Keratinocyte (primary cell): Measurements from ENCODE around the gene USP48. TPM values are rescaled to one million over a fixed set of nuclear protein-coding genes. Genes with fewer than 3 reads are reported as not detected.

Source experiments
- DNase-seq: peaks from one replicate; pipeline ENCODE4 v3.0.0-alpha.2; 2011; ENCODE audit warnings: low read depth, missing footprints, low spot score
- FAIRE-seq: peaks from 2 replicates; lab custom pipeline; 2011; peaks lifted over from hg19 to GRCh38; lab: Jason Lieb, UNC
- H2AFZ ChIP-seq: 2 replicates; pipeline ENCODE4 v1.6.0; 2012; ENCODE audit warnings: low read length, control low read depth, inconsistent platforms; ENCODE audit not compliant: control insufficient read depth
- H3K27ac ChIP-seq: 2 replicates; pipeline ENCODE4 v1.5.1; 2011; ENCODE audit warnings: low read length; ENCODE audit not compliant: control insufficient read depth, insufficient read depth
- H3K27me3 ChIP-seq: 3 replicates; pipeline ENCODE4 v1.6.0; 2011; ENCODE audit warnings: low read length; ENCODE audit not compliant: control insufficient read depth, insufficient read depth; ENCODE audit errors: extremely low read depth
- H3K36me3 ChIP-seq, 2 experiments: 2 replicates in 1 of 2; 3 replicates in 1 of 2; pipeline ENCODE4 v1.5.1; 2011; ENCODE audit warnings: low read length in 2 of 2, mild to moderate bottlenecking in 1 of 2; ENCODE audit not compliant: control insufficient read depth in 2 of 2, insufficient read depth in 2 of 2; ENCODE audit errors: extremely low read depth in 1 of 2
- H3K4me1 ChIP-seq: 3 replicates; pipeline ENCODE4 v1.5.1; 2011; ENCODE audit warnings: low read length; ENCODE audit not compliant: control insufficient read depth, insufficient read depth; ENCODE audit errors: extremely low read depth
- H3K4me2 ChIP-seq: 3 replicates; pipeline ENCODE4 v1.6.0; 2011; ENCODE audit warnings: low read depth, low read length; ENCODE audit not compliant: control insufficient read depth, insufficient read depth; ENCODE audit errors: extremely low read depth
- H3K4me3 ChIP-seq, 3 experiments: fragments of 200-600 bp in 1 of 3; sonication (generic) in 1 of 3; 2 replicates in 2 of 3; 3 replicates in 1 of 3; pipeline ENCODE4 v1.5.1; 2011 to 2016; ENCODE audit warnings: low read length in 3 of 3, mild to moderate bottlenecking in 3 of 3, control low read depth in 2 of 3, inconsistent platforms in 1 of 3, low read depth in 1 of 3, mixed read lengths in 1 of 3, mixed run types in 1 of 3, moderate library complexity in 1 of 3; ENCODE audit not compliant: control insufficient read depth in 2 of 3, insufficient read depth in 2 of 3; ENCODE audit errors: extremely low read depth in 1 of 3
- H3K79me2 ChIP-seq: 2 replicates; pipeline ENCODE4 v1.6.0; 2012; ENCODE audit warnings: low read length; ENCODE audit not compliant: control insufficient read depth, insufficient read depth
- H3K9ac ChIP-seq: 3 replicates; pipeline ENCODE4 v1.6.0; 2011; ENCODE audit warnings: low read length; ENCODE audit not compliant: control insufficient read depth, insufficient read depth; ENCODE audit errors: extremely low read depth
- H3K9me1 ChIP-seq: 3 replicates; pipeline ENCODE4 v1.6.0; 2011; ENCODE audit warnings: low read length; ENCODE audit not compliant: control insufficient read depth, insufficient read depth; ENCODE audit errors: extremely low read depth
- H3K9me3 ChIP-seq: 2 replicates; pipeline ENCODE4 v1.5.1; 2012; ENCODE audit warnings: low read depth, low read length; ENCODE audit not compliant: control insufficient read depth
- H4K20me1 ChIP-seq: 3 replicates; pipeline ENCODE4 v1.6.0; 2011; ENCODE audit warnings: low read length; ENCODE audit not compliant: control insufficient read depth, insufficient read depth; ENCODE audit errors: extremely low read depth
- CTCF ChIP-seq, 3 experiments: IDR thresholded peaks in 1 of 3; conservative IDR thresholded peaks in 1 of 3; optimal IDR thresholded peaks in 1 of 3; 2 replicates in 2 of 3; 3 replicates in 1 of 3; pipeline versions ENCODE3 to v1.5.1; 2011; ENCODE audit warnings: low read length in 3 of 3, mild to moderate bottlenecking in 3 of 3, moderate library complexity in 2 of 3, control low read depth in 1 of 3, inconsistent platforms in 1 of 3; ENCODE audit not compliant: insufficient read depth in 2 of 3; ENCODE audit errors: extremely low read depth in 1 of 3
- EZH2 ChIP-seq: IDR thresholded peaks from one replicate; pipeline ENCODE4 v1.6.1; 2012; ENCODE audit warnings: inconsistent platforms, mild to moderate bottlenecking, low read length, moderate library complexity
- dilution Hi-C: fragments of 300-500 bp; cut with MboI; formaldehyde crosslinking; loops from one replicate; pipeline ENCODE4 v1.7.0; 2020; ENCODE audit warnings: low sequenced_read_pairs; ENCODE audit not compliant: extremely low pct_ligation_motif_present
- polyA plus RNA-seq, 5 experiments: library from polyadenylated mRNA; depleted of rRNA in 3 of 5; stranded (reverse) in 3 of 5; stranded (forward) in 1 of 5; unstranded in 1 of 5; fragments of >200 nt; gene quantifications; 1 replicate in 1 of 5; 2 replicates in 3 of 5; 3 replicates in 1 of 5; pipeline versions ENCODE4 v1.2.1 to v1.2.3, GENCODE V29; 2011 to 2012; ENCODE audit warnings: missing spikeins in 2 of 5, low read depth in 1 of 5, low replicate concordance in 1 of 5

Gene USP48
- polyA plus RNA-seq, 1 donor (not counting 4 experiments of a cell fraction or from before 2014, with no cell fraction given) = 33.0 TPM

GRCh38 chr1:21829294-21829693 lies 46.3 kb upstream of the USP48 start:
- Histone ChIP-seq H3K4me2 (no peak overlapping the region), H3K9ac (no peak overlapping the region), H3K4me3 (no peak overlapping the region), H3K36me3 (peaks cover 31 to 60% of the 10 kb centered on the region in 2 experiments), H3K27ac (no peak overlapping the region), H3K79me2 (no peaks in the 10 kb centered on the region), H3K27me3 (no peaks in the 10 kb centered on the region), H4K20me1 (no peaks in the 10 kb centered on the region), H3K9me3 (no peaks in the 10 kb centered on the region), H3K4me1 (no peaks in the 10 kb centered on the region), H2AFZ (no peak overlapping the region), H3K9me1 (no peaks in the 10 kb centered on the region)
- no peak for TF ChIP-seq CTCF (optimal IDR thresholded peaks at IDR 0.05 in 1 of 3, IDR thresholded peaks at IDR 0.05 in 1 of 3, conservative IDR thresholded peaks at IDR 0.05 in 1 of 3; ENCODE audit: extremely low read depth in 1 of 3, insufficient read depth in 2 of 3, low read length in 3 of 3)
- TF ChIP-seq EZH2 = no peak
- dilution Hi-C loops = no loop called here
- FAIRE-seq (no peak), DNase-seq (no peak)

GRCh38 chr1:21828506-21829210 lies 45.7 kb upstream of the USP48 start:
- no peak for TF ChIP-seq EZH2
- TF ChIP-seq CTCF (optimal IDR thresholded peaks at IDR 0.05 in 1 of 3, IDR thresholded peaks at IDR 0.05 in 1 of 3, conservative IDR thresholded peaks at IDR 0.05 in 1 of 3; ENCODE audit: extremely low read depth in 1 of 3, insufficient read depth in 2 of 3, low read length in 3 of 3) = no peak
- Histone ChIP-seq H3K9me3 (no peaks in the 10 kb centered on the region), H3K4me2 (no peak overlapping the region), H3K36me3 (peaks cover 31 to 58% of the 10 kb centered on the region in 2 experiments), H3K9ac (no peak overlapping the region), H3K79me2 (no peaks in the 10 kb centered on the region), H4K20me1 (no peaks in the 10 kb centered on the region), H3K4me3 (no peak overlapping the region), H3K27me3 (no peaks in the 10 kb centered on the region), H2AFZ (no peak overlapping the region), H3K4me1 (no peaks in the 10 kb centered on the region), H3K9me1 (no peaks in the 10 kb centered on the region), H3K27ac (no peak overlapping the region)
- dilution Hi-C loops = no loop called here
- DNase-seq (no peak), FAIRE-seq (no peak)
